Endothelial cell of umbilical vein (primary cell): ENCODE data around the gene TTC22. TPM values are rescaled to one million over a fixed set of nuclear protein-coding genes. Genes with fewer than 3 reads are reported as not detected.

Source experiments
- BruUV-seq: library from RNA; stranded (reverse); fragments of 400-500 nt; replicated peaks from 2 replicates; lab custom pipeline; 2021; lab: Mats Ljungman, UMichigan
- CTCF ChIA-PET: fragments of 300-600, 350-600 bp; sonication (Branson Sonifier 250); formaldehyde crosslinking; loops from one replicate; lab custom pipeline; 2021; ENCODE audit warnings: antibody characterized with exemption, inconsistent platforms; lab: Charles Lee
- POLR2A ChIA-PET: fragments of 300-600, 350-600 bp; sonication (Branson Sonifier 250); formaldehyde crosslinking; loops from one replicate; lab custom pipeline; 2021; ENCODE audit warnings: antibody characterized with exemption, inconsistent platforms; lab: Charles Lee
- DNase-seq: peaks from one replicate; pipeline ENCODE4 v3.0.0-alpha.2; 2011; ENCODE audit warnings: low read depth, low spot score
- FAIRE-seq: peaks from 2 replicates; lab custom pipeline; 2011; peaks lifted over from hg19 to GRCh38; lab: Jason Lieb, UNC
- H2AFZ ChIP-seq: 2 replicates; pipeline ENCODE4 v1.6.0; 2012; ENCODE audit warnings: low read depth, low read length, control low read depth, inconsistent platforms
- H3K27ac ChIP-seq: 2 replicates; pipeline ENCODE4 v1.5.1; 2011; ENCODE audit warnings: low read depth, mild to moderate bottlenecking, control low read depth, low read length, moderate library complexity; ENCODE audit not compliant: insufficient read depth
- H3K27me3 ChIP-seq, 2 experiments: 2 replicates each; pipeline versions ENCODE4 v1.6.0 to v1.6.1; 2011; ENCODE audit warnings: low read length in 2 of 2, mixed read lengths in 1 of 2; ENCODE audit not compliant: control insufficient read depth in 2 of 2, insufficient read depth in 2 of 2
- H3K36me3 ChIP-seq, 2 experiments: 2 replicates in 1 of 2; 3 replicates in 1 of 2; pipeline ENCODE4 v1.5.1; 2011; ENCODE audit warnings: low read length in 2 of 2, mild to moderate bottlenecking in 1 of 2, moderate library complexity in 1 of 2; ENCODE audit not compliant: control insufficient read depth in 2 of 2, insufficient read depth in 2 of 2; ENCODE audit errors: extremely low read depth in 1 of 2
- H3K4me1 ChIP-seq: 3 replicates; pipeline ENCODE4 v1.5.1; 2011; ENCODE audit warnings: mild to moderate bottlenecking, low read length; ENCODE audit not compliant: control insufficient read depth, insufficient read depth; ENCODE audit errors: extremely low read depth
- H3K4me2 ChIP-seq: 2 replicates; pipeline ENCODE4 v1.6.1; 2011; ENCODE audit warnings: low read length, control low read depth, mixed read lengths; ENCODE audit not compliant: insufficient read depth
- H3K4me3 ChIP-seq, 3 experiments: fragments of 200-600 bp in 1 of 3; sonication (generic), shearing (Covaris generic) in 1 of 3; replicated peaks in 1 of 3; 2 replicates each; pipeline ENCODE4 v1.5.1; 2011 to 2016; ENCODE audit warnings: control low read depth in 3 of 3, low read length in 3 of 3, mild to moderate bottlenecking in 2 of 3, inconsistent platforms in 1 of 3, low read depth in 1 of 3, moderate library complexity in 1 of 3; ENCODE audit not compliant: insufficient read depth in 1 of 3
- H3K79me2 ChIP-seq: 2 replicates; pipeline ENCODE4 v1.6.0; 2012; ENCODE audit warnings: low read length, inconsistent platforms; ENCODE audit not compliant: control insufficient read depth, insufficient read depth
- H3K9ac ChIP-seq: replicated peaks from 2 replicates; pipeline ENCODE3; 2011; ENCODE audit warnings: low read length, control low read depth; ENCODE audit not compliant: insufficient read depth; ENCODE audit errors: extremely low read depth
- H3K9me1 ChIP-seq: replicated peaks from 3 replicates; pipeline ENCODE4 v1.6.0; 2011; ENCODE audit warnings: mild to moderate bottlenecking, low read length; ENCODE audit not compliant: control insufficient read depth, insufficient read depth; ENCODE audit errors: extremely low read depth
- H3K9me3 ChIP-seq: replicated peaks from 2 replicates; pipeline ENCODE4 v1.5.1; 2012; ENCODE audit warnings: low read length, inconsistent platforms; ENCODE audit not compliant: control insufficient read depth, insufficient read depth
- H4K20me1 ChIP-seq: replicated peaks from 2 replicates; pipeline ENCODE3; 2011; ENCODE audit warnings: mild to moderate bottlenecking, low read length; ENCODE audit not compliant: control insufficient read depth, insufficient read depth; ENCODE audit errors: extremely low read depth
- EZH2 ChIP-seq: IDR thresholded peaks from 2 replicates; pipeline ENCODE4 v1.6.1; 2012; ENCODE audit warnings: borderline replicate concordance, low read depth, mild to moderate bottlenecking, moderate library complexity, low read length, inconsistent platforms; ENCODE audit not compliant: severe bottlenecking
- FOS ChIP-seq: IDR thresholded peaks from 2 replicates; pipeline ENCODE4 v1.6.1; 2011; ENCODE audit warnings: mild to moderate bottlenecking, low read length, moderate library complexity, borderline replicate concordance; ENCODE audit not compliant: insufficient read depth
- GATA2 ChIP-seq: IDR thresholded peaks from 2 replicates; pipeline ENCODE4 v1.7.0; 2011; ENCODE audit warnings: low read depth, mild to moderate bottlenecking, moderate library complexity, mixed read lengths, low read length; ENCODE audit not compliant: insufficient read length, insufficient read depth
- JUN ChIP-seq: IDR thresholded peaks from 2 replicates; pipeline ENCODE4 v1.6.1; 2011; ENCODE audit warnings: borderline replicate concordance, low read depth; ENCODE audit not compliant: insufficient read length, insufficient read depth
- MYC ChIP-seq: IDR thresholded peaks from one replicate; pipeline ENCODE4 v1.6.1; 2011; ENCODE audit warnings: mild to moderate bottlenecking, low read depth, low read length
- POLR2A ChIP-seq: IDR thresholded peaks from 2 replicates; pipeline ENCODE4 v1.6.1; 2012; ENCODE audit warnings: low read depth, mild to moderate bottlenecking, control low read depth, low read length
- POLR2AphosphoS5 ChIP-seq: IDR thresholded peaks from 2 replicates; pipeline ENCODE4 v1.6.1; 2012; ENCODE audit warnings: low read depth, mild to moderate bottlenecking, control low read depth, low read length, moderate library complexity; ENCODE audit not compliant: insufficient read depth
- dilution Hi-C: fragments of 300-500 bp; cut with MboI; formaldehyde crosslinking; loops from one replicate; pipeline ENCODE4 v1.15.0; 2019; ENCODE audit warnings: low sequenced_read_pairs; ENCODE audit not compliant: extremely low pct_ligation_motif_present
- intact Hi-C: fragments of 100-400 bp; cut with micrococcal nuclease; formaldehyde crosslinking; loops from one replicate; pipeline ENCODE4 v1.10.0; 2022
- polyA plus RNA-seq, 4 experiments: library from polyadenylated mRNA; depleted of rRNA in 3 of 4; stranded (reverse) in 3 of 4; unstranded in 1 of 4; fragments of >200 nt; gene quantifications; 2 replicates each; pipeline versions ENCODE4 v1.2.1 to v1.2.3, GENCODE V29; 2011 to 2012; ENCODE audit warnings: missing spikeins in 1 of 4
- total RNA-seq: library from RNA; stranded (reverse); gene quantifications from 2 replicates; pipeline ENCODE4 v1.2.3, GENCODE V29; 2021
- TF ChIP-seq, protein P1 (sequence below), 2 donors: IDR thresholded peaks; 1 replicate in 1 of 2; 2 replicates in 1 of 2; pipeline ENCODE4 v1.5.1; 2011; ENCODE audit warnings: low read length in 2 of 2, mild to moderate bottlenecking in 2 of 2, moderate library complexity in 2 of 2, control low read depth in 1 of 2, inconsistent platforms in 1 of 2, low read depth in 1 of 2; ENCODE audit not compliant: insufficient read depth in 1 of 2; ENCODE audit errors: extremely low read depth in 1 of 2
- TF ChIP-seq, protein P2 (sequence below): IDR thresholded peaks from 2 replicates; pipeline ENCODE4 v1.6.1; 2011; ENCODE audit not compliant: insufficient read depth, insufficient read length

TTC22 gene
- total and polyA plus RNA-seq, 2 donors (not counting 3 experiments of a cell fraction or from before 2014, with no cell fraction given) = not detected

DNA sequence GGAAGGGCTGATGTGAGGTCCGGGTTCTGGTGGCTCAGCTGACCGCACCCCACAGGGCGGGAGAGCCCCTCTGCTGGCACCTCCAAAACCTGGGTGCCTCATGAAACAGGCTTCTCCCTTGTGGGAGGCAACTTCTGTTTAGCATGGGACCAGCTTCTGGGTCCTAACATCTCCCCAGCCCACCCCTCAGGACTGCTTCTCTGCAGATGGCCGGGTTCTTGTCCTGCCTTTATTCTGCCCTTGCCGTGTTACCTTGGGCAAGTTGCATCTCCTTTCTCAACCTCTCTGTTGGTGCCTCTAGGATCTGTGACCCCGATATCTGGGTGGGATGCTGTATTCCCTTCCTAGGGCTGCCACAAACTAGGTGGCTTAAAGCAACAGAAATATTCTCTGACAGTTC, 15.0 kb upstream of the TTC22 start:
- Histone ChIP-seq H2AFZ (no peak overlapping the region), H3K9me3 (no peaks in the 10 kb centered on the region), H3K27me3 (no peaks in the 10 kb centered on the region), H3K9ac (no peak overlapping the region), H3K4me2 (no peak overlapping the region), H3K27ac (no peak overlapping the region), H3K4me1 (no peaks in the 10 kb centered on the region), H3K4me3 (no peak overlapping the region), H4K20me1 (no peaks in the 10 kb centered on the region), H3K79me2 (no peaks in the 10 kb centered on the region), H3K9me1 (no peaks in the 10 kb centered on the region), H3K36me3 (no peaks in the 10 kb centered on the region)
- dilution Hi-C loops = no loop called here
- FAIRE-seq = no peak
- BruUV-seq = no TSS peak
- CTCF ChIA-PET = no interaction called here
- POLR2A ChIA-PET = interaction anchor here (0.6 kb wide), 1 partner anchor 15 kb away, joined by 12 read pairs; no protein-coding TSS in a partner anchor
- intact Hi-C loops = no loop called here
- no peak for TF ChIP-seq MYC
- TF ChIP-seq POLR2A = no peak
- TF ChIP-seq GATA2 = no peak
- no peak for TF ChIP-seq POLR2AphosphoS5
- TF ChIP-seq, protein P1, sequence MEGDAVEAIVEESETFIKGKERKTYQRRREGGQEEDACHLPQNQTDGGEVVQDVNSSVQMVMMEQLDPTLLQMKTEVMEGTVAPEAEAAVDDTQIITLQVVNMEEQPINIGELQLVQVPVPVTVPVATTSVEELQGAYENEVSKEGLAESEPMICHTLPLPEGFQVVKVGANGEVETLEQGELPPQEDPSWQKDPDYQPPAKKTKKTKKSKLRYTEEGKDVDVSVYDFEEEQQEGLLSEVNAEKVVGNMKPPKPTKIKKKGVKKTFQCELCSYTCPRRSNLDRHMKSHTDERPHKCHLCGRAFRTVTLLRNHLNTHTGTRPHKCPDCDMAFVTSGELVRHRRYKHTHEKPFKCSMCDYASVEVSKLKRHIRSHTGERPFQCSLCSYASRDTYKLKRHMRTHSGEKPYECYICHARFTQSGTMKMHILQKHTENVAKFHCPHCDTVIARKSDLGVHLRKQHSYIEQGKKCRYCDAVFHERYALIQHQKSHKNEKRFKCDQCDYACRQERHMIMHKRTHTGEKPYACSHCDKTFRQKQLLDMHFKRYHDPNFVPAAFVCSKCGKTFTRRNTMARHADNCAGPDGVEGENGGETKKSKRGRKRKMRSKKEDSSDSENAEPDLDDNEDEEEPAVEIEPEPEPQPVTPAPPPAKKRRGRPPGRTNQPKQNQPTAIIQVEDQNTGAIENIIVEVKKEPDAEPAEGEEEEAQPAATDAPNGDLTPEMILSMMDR (IDR thresholded peaks at IDR 0.05; ENCODE audit: extremely low read depth in 1 of 2, insufficient read depth in 1 of 2, low read depth in 1 of 2, low read length in 2 of 2) = no peak
- no peak for TF ChIP-seq FOS
- no peak for TF ChIP-seq JUN
- no peak for TF ChIP-seq EZH2
- TF ChIP-seq, protein P2, sequence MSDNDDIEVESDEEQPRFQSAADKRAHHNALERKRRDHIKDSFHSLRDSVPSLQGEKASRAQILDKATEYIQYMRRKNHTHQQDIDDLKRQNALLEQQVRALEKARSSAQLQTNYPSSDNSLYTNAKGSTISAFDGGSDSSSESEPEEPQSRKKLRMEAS = no peak
- DNase-seq = no peak
